Astrocyte (in vitro differentiated cells and primary cell): ENCODE results near the gene SUN1. TPM values are rescaled to one million over a fixed set of nuclear protein-coding genes. Genes with fewer than 3 reads are reported as not detected.

ENCODE experiments used
- DNase-seq: peaks from one replicate; pipeline ENCODE4 v3.0.0-alpha.2; 2010; ENCODE audit warnings: low read depth
- FAIRE-seq: peaks from 2 replicates; lab custom pipeline; 2011; peaks lifted over from hg19 to GRCh38; lab: Jason Lieb, UNC
- H2AFZ ChIP-seq: 2 replicates; pipeline ENCODE4 v1.6.0; 2012; ENCODE audit warnings: low read depth, low read length, inconsistent platforms
- H3K27ac ChIP-seq: 2 replicates; pipeline ENCODE4 v1.5.1; 2011; ENCODE audit warnings: low read depth, low read length, inconsistent platforms
- H3K27me3 ChIP-seq: 2 replicates; pipeline ENCODE4 v1.6.0; 2011; ENCODE audit warnings: low read length, inconsistent platforms; ENCODE audit not compliant: insufficient read depth
- H3K36me3 ChIP-seq: 2 replicates; pipeline ENCODE4 v1.5.1; 2011; ENCODE audit warnings: low read length, inconsistent platforms; ENCODE audit not compliant: insufficient read depth
- H3K4me1 ChIP-seq: 2 replicates; pipeline ENCODE4 v1.5.1; 2011; ENCODE audit warnings: low read length, inconsistent platforms; ENCODE audit not compliant: insufficient read depth
- H3K4me2 ChIP-seq: 2 replicates; pipeline ENCODE4 v1.6.0; 2012; ENCODE audit warnings: low read length, inconsistent platforms
- H3K4me3 ChIP-seq: 2 replicates; pipeline ENCODE4 v1.5.1; 2011; ENCODE audit warnings: low read depth, mild to moderate bottlenecking, low read length, inconsistent platforms; ENCODE audit not compliant: insufficient read depth
- H3K79me2 ChIP-seq: 2 replicates; pipeline ENCODE4 v1.6.0; 2012; ENCODE audit warnings: mild to moderate bottlenecking, low read length, inconsistent platforms; ENCODE audit not compliant: insufficient read depth
- H3K9ac ChIP-seq: 2 replicates; pipeline ENCODE4 v1.6.0; 2012; ENCODE audit warnings: mild to moderate bottlenecking, low read length, inconsistent platforms
- H3K9me3 ChIP-seq: 2 replicates; pipeline ENCODE4 v1.5.1; 2012; ENCODE audit warnings: low read depth, mild to moderate bottlenecking, low read length, inconsistent platforms; ENCODE audit not compliant: insufficient read depth
- H4K20me1 ChIP-seq: 2 replicates; pipeline ENCODE4 v1.6.0; 2012; ENCODE audit warnings: low read length, inconsistent platforms; ENCODE audit not compliant: insufficient read depth
- H3K27ac Mint-ChIP-seq: one replicate; pipeline ENCODE4 v1.8.0; 2021; ENCODE audit warnings: mild to moderate bottlenecking, mixed read lengths; ENCODE audit not compliant: unreplicated experiment
- H3K27me3 Mint-ChIP-seq: one replicate; pipeline ENCODE4 v1.8.0; 2021; ENCODE audit warnings: low read depth, mixed read lengths; ENCODE audit not compliant: unreplicated experiment
- H3K36me3 Mint-ChIP-seq: one replicate; pipeline ENCODE4 v1.8.0; 2021; ENCODE audit warnings: low read depth, mixed read lengths; ENCODE audit not compliant: unreplicated experiment
- H3K4me1 Mint-ChIP-seq: one replicate; pipeline ENCODE4 v1.8.0; 2021; ENCODE audit warnings: low read depth, mixed read lengths; ENCODE audit not compliant: unreplicated experiment
- H3K4me3 Mint-ChIP-seq: one replicate; pipeline ENCODE4 v1.8.0; 2021; ENCODE audit warnings: mild to moderate bottlenecking, moderate library complexity, mixed read lengths; ENCODE audit not compliant: unreplicated experiment
- H3K9me3 Mint-ChIP-seq: one replicate; pipeline ENCODE4 v1.8.0; 2021; ENCODE audit warnings: mild to moderate bottlenecking, mixed read lengths; ENCODE audit not compliant: unreplicated experiment
- CTCF ChIP-seq: IDR thresholded peaks from 2 replicates; pipeline ENCODE4 v1.5.1; 2011; ENCODE audit warnings: low read depth, mild to moderate bottlenecking, inconsistent platforms, low read length, moderate library complexity; ENCODE audit not compliant: insufficient read depth
- EZH2 ChIP-seq: IDR thresholded peaks from 2 replicates; pipeline ENCODE4 v1.6.1; 2012; ENCODE audit warnings: mild to moderate bottlenecking, low read length, inconsistent platforms; ENCODE audit not compliant: insufficient read depth
- total RNA-seq: library from RNA; stranded (reverse); gene quantifications from 2 replicates; pipeline ENCODE4 v1.2.1, GENCODE V29; 2021

The SUN1 gene
- total RNA-seq, 1 donor from 2014 or later, result 121 TPM

GRCh38 chr7:884191-885003 is 52.1 kb downstream of the SUN1 start:
- peaks cover 94% of the 10 kb centered on the region for H4K20me1 ChIP-seq

GRCh38 chr7:885261-885892 is 53.1 kb downstream of the SUN1 start:
- Histone ChIP-seq H3K27me3 (no peaks in the 10 kb centered on the region), H4K20me1 (peaks cover 86% of the 10 kb centered on the region), H3K4me3 (no peak overlapping the region), H3K4me1 (no peaks in the 10 kb centered on the region), H3K36me3 (no peaks in the 10 kb centered on the region), H3K9me3 (no peaks in the 10 kb centered on the region), H3K27ac (no peak overlapping the region), H3K79me2 (peaks cover 81% of the 10 kb centered on the region), H2AFZ (no peak overlapping the region), H3K9ac (no peak overlapping the region), H3K4me2 (no peak overlapping the region)
- Mint-ChIP-seq H3K36me3 (peaks cover 10% of the 10 kb centered on the region), H3K4me3 (no peak overlapping the region), H3K9me3 (no peaks in the 10 kb centered on the region), H3K27ac (no peak overlapping the region), H3K27me3 (no peaks in the 10 kb centered on the region), H3K4me1 (peaks cover 9% of the 10 kb centered on the region)
- no peak for FAIRE-seq
- no peak for TF ChIP-seq CTCF
- TF ChIP-seq EZH2, result no peak
- DNase-seq, result no peak

More at GRCh38 chr7:884191-885003, 52.1 kb downstream of the SUN1 start:
- Histone ChIP-seq H3K79me2 (peaks cover 90% of the 10 kb centered on the region), H3K9me3 (no peaks in the 10 kb centered on the region), H3K4me1 (no peaks in the 10 kb centered on the region), H3K36me3 (no peaks in the 10 kb centered on the region), H3K9ac (no peak overlapping the region), H3K27ac (no peak overlapping the region), H3K4me3 (no peak overlapping the region), H3K27me3 (no peaks in the 10 kb centered on the region), H2AFZ (no peak overlapping the region), H3K4me2 (no peak overlapping the region)
- TF ChIP-seq CTCF (no peak), EZH2 (no peak)
- FAIRE-seq (no peak), DNase-seq (no peak)
- H3K4me3 Mint-ChIP-seq, result no peak overlapping the region
- peaks cover 11% of the 10 kb centered on the region for H3K4me1 Mint-ChIP-seq
- peaks cover 10% of the 10 kb centered on the region for H3K36me3 Mint-ChIP-seq
- no peaks in the 10 kb centered on the region for H3K27me3 Mint-ChIP-seq
- H3K27ac Mint-ChIP-seq, result no peak overlapping the region
- no peaks in the 10 kb centered on the region for H3K9me3 Mint-ChIP-seq
